OCI-LY7 (cell line): ENCODE results near the gene CHD3.

Experiments
- CTCF ChIP-seq: fragments of 200-600 bp; sonication (generic); conservative IDR thresholded peaks from 2 replicates; pipeline ENCODE4 v1.5.1; 2014; ENCODE audit warnings: mild to moderate bottlenecking, antibody characterized with exemption, low read length, moderate library complexity, mixed read lengths
- EZH2phosphoT487 ChIP-seq: fragments of 200-600 bp; sonication (generic); IDR thresholded peaks from 2 replicates; pipeline ENCODE4 v1.6.1; 2018; ENCODE audit warnings: low read depth, borderline replicate concordance, mild to moderate bottlenecking, mixed run types, antibody characterized with exemption, low read length, moderate library complexity, mixed read lengths

DNA sequence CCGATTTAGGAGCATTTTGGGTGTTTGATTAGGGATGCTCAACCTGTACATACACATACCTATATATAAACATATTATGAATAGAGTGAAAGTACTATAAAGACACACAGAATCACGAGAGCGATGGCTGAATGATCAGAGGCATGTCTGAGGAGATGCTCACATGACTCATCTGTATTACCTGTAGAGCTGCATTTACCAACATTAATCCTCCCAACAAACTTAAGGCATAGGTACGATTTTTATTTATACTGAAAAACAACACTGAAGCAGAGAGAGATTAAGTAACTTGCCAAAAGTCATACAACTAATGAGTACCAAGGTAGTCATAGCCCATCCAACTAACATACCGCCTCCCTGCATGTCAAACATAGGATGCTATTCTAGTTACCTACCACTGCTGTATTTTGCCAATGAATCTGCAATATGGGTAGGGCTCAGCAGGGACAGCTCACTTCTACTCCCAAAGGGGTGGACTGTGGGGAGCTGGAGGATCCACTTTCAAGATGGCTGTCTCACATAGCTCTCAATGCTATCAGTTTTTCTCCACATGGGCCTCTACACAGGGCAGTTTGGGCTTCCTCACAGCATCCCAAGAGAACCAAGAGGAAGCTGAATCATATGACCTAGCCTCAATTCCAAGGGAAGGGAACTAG lies 23.5 kb upstream of the CHD3 start:
- TF ChIP-seq CTCF (no peak), EZH2phosphoT487 (no peak)
